ENCODE results near the gene NDUFA11. TPM values are rescaled to one million over a fixed set of nuclear protein-coding genes. Genes with fewer than 3 reads are reported as not detected.

The NDUFA11 gene
- total and polyA plus RNA-seq, 2 of the 13 experiments (the other 11 are each of a cell fraction or from before 2014, with no cell fraction given): 286 to 378 TPM

GRCh38 chr19:5913739-5914357 lies 10.3 kb upstream of the NDUFA11 start, which contains the start of gene CAPS (continued):
- no peak for TF ChIP-seq KDM3A (CRISPR knock-in tag; IDR thresholded peaks at IDR 0.05; ENCODE audit: low read depth)
- 0 out of 2 replicates have a peak, but pooled peaks have one; percentile 10 for TF ChIP-seq ZNF792 (CRISPR knock-in tag; IDR thresholded peaks at IDR 0.05)
- no peak for TF ChIP-seq ONECUT2 (CRISPR knock-in tag; IDR thresholded peaks at IDR 0.05)
- TF ChIP-seq HNRNPLL (IDR thresholded peaks at IDR 0.05; ENCODE audit: low read depth, low read length, poor library complexity, severe bottlenecking): peak; percentile 8
- no peak for TF ChIP-seq ZNF749 (CRISPR knock-in tag; IDR thresholded peaks at IDR 0.05; ENCODE audit: borderline replicate concordance)
- no peak for TF ChIP-seq ZNF589 (CRISPR knock-in tag; conservative IDR thresholded peaks at IDR 0.05)
- TF ChIP-seq ZNF564 (CRISPR knock-in tag; IDR thresholded peaks at IDR 0.05): no peak
- TF ChIP-seq ZNF777 (CRISPR knock-in tag; IDR thresholded peaks at IDR 0.05): no peak
- no peak for TF ChIP-seq MLX (CRISPR knock-in tag; IDR thresholded peaks at IDR 0.05)
- no peak for TF ChIP-seq ZNF772 (CRISPR knock-in tag; IDR thresholded peaks at IDR 0.05)
- TF ChIP-seq ZNF674 (CRISPR knock-in tag; IDR thresholded peaks at IDR 0.05; ENCODE audit: low read depth): no peak
- 0 out of 2 replicates have a peak, but pooled peaks have one; percentile 26 for TF ChIP-seq ZFX (CRISPR knock-in tag; IDR thresholded peaks at IDR 0.05; ENCODE audit: low read depth)
- TF ChIP-seq ZSCAN30 (CRISPR knock-in tag; IDR thresholded peaks at IDR 0.05): no peak
- TF ChIP-seq RFXAP (CRISPR knock-in tag; IDR thresholded peaks at IDR 0.05; ENCODE audit: borderline replicate concordance): no peak
- no peak for TF ChIP-seq HOXA5 (CRISPR knock-in tag; IDR thresholded peaks at IDR 0.05)
- TF ChIP-seq THRA (CRISPR knock-in tag; IDR thresholded peaks at IDR 0.05; ENCODE audit: borderline replicate concordance): no peak; the same call in 1 of the 2 replicates
- TF ChIP-seq HINFP (CRISPR knock-in tag; IDR thresholded peaks at IDR 0.05; ENCODE audit: low read depth): no peak
- TF ChIP-seq ZNF205 (CRISPR knock-in tag; IDR thresholded peaks at IDR 0.05): no peak
- peak; percentile 68 for TF ChIP-seq U2AF1 (optimal IDR thresholded peaks at IDR 0.05; ENCODE audit: low read depth, low read length)
- TF ChIP-seq ZNF17 (CRISPR knock-in tag; IDR thresholded peaks at IDR 0.05): no peak
- TF ChIP-seq NFIB (CRISPR knock-in tag; IDR thresholded peaks at IDR 0.05; ENCODE audit: borderline replicate concordance): no peak
- TF ChIP-seq PHF21A (CRISPR knock-in tag; IDR thresholded peaks at IDR 0.05): 0 out of 2 replicates have a peak, but pooled peaks have one; percentile 30
- TF ChIP-seq MIXL1 (CRISPR knock-in tag; IDR thresholded peaks at IDR 0.05): no peak
- no peak for TF ChIP-seq ZNF331 (CRISPR knock-in tag; IDR thresholded peaks at IDR 0.05)
- no peak for TF ChIP-seq ZNF839 (CRISPR knock-in tag; IDR thresholded peaks at IDR 0.05; ENCODE audit: borderline replicate concordance)
- no peak for TF ChIP-seq ZFP82 (CRISPR knock-in tag; IDR thresholded peaks at IDR 0.05; ENCODE audit: borderline replicate concordance)
- no peak for TF ChIP-seq ETS1 (CRISPR knock-in tag; IDR thresholded peaks at IDR 0.05)
- no peak for TF ChIP-seq ZNF143 (CRISPR knock-in tag; IDR thresholded peaks at IDR 0.05)
- no peak for TF ChIP-seq PLRG1 (conservative IDR thresholded peaks at IDR 0.05)
- TF ChIP-seq TARDBP (CRISPR knock-in tag; IDR thresholded peaks at IDR 0.05): no peak
